HT1080 (cell line): ENCODE measurements around the gene RSPRY1. TPM values are rescaled to one million over a fixed set of nuclear protein-coding genes. Genes with fewer than 3 reads are reported as not detected.

Source experiments
- DNase-seq: peaks from one replicate; pipeline ENCODE4 v3.0.0-alpha.2; 2015; ENCODE audit warnings: low read depth
- total RNA-seq: library from RNA; depleted of rRNA; stranded (reverse); fragments of >200 nt; shearing (Covaris generic); gene quantifications from 2 replicates; pipeline ENCODE4 v1.2.3, GENCODE V29; 2014

RSPRY1 gene
- total RNA-seq, 1 experiment from 2014 or later: 36.6 TPM

- DNase-seq: no peak
These were observed 36.9 kb downstream of the RSPRY1 start for GRCh38 chr16:57223057-57223456.

GRCh38 chr16:57224651-57225335, 38.7 kb downstream of the RSPRY1 start:
- no peak for DNase-seq

- DNase-seq: no peak
These were observed 39.8 kb downstream of the RSPRY1 start for GRCh38 chr16:57225978-57226377.

- no peak for DNase-seq
These were observed 40.8 kb downstream of the RSPRY1 start for GRCh38 chr16:57226701-57227621.

- no peak for DNase-seq
These were observed 43.0 kb downstream of the RSPRY1 start for GRCh38 chr16:57229079-57229478.

- no peak for DNase-seq
These were observed 45.8 kb downstream of the RSPRY1 start for GRCh38 chr16:57231821-57232350.

- no peak for DNase-seq
These were observed 48.0 kb downstream of the RSPRY1 start for GRCh38 chr16:57233944-57234706.

GRCh38 chr16:57234707-57235092, 48.6 kb downstream of the RSPRY1 start:
- no peak for DNase-seq

- DNase-seq: peak; percentile 89
These were observed 49.2 kb downstream of the RSPRY1 start for GRCh38 chr16:57235128-57236021.

- DNase-seq: no peak
These were observed 49.9 kb downstream of the RSPRY1 start for GRCh38 chr16:57236022-57236350.

GRCh38 chr16:57238682-57239081, 52.6 kb downstream of the RSPRY1 start:
- no peak for DNase-seq

GRCh38 chr16:57239107-57239506, 53.0 kb downstream of the RSPRY1 start:
- no peak for DNase-seq

- DNase-seq: no peak
These were observed 54.7 kb downstream of the RSPRY1 start for GRCh38 chr16:57240851-57241250.

GRCh38 chr16:57242650-57243049, 56.5 kb downstream of the RSPRY1 start:
- no peak for DNase-seq

GRCh38 chr16:57244463-57244766, 58.3 kb downstream of the RSPRY1 start:
- DNase-seq: no peak

- peak; percentile 99 for DNase-seq
These were observed 58.8 kb downstream of the RSPRY1 start, which contains the start of gene ARL2BP for GRCh38 chr16:57244767-57245471. Gene ARL2BP (plus strand): TSS chr16:57245259. CDS start chr16:57245368, 109 bp downstream.

- no peak for DNase-seq
These were observed 59.5 kb downstream of the RSPRY1 start for GRCh38 chr16:57245472-57246113.

GRCh38 chr16:57251352-57251751, 65.2 kb downstream of the RSPRY1 start:
- no peak for DNase-seq

- no peak for DNase-seq
These were observed 66.1 kb downstream of the RSPRY1 start for GRCh38 chr16:57252148-57252721.
